Neuronal stem cell (in vitro differentiated cells): ENCODE results near the gene FOXL2.

ENCODE experiments used
- DNase-seq: peaks from one replicate; pipeline ENCODE4 v3.0.0-alpha.2; 2013; ENCODE audit warnings: low spot score
- H2AFZ ChIP-seq: one replicate; pipeline ENCODE4 v1.6.1; 2013; ENCODE audit warnings: mild to moderate bottlenecking, low read length, inconsistent platforms
- H2AK5ac ChIP-seq: 2 replicates; pipeline ENCODE4 v1.6.1; 2013; ENCODE audit warnings: low read depth, mild to moderate bottlenecking, inconsistent platforms, low read length, moderate library complexity, mixed read lengths
- H2BK120ac ChIP-seq: 2 replicates; pipeline ENCODE4 v1.6.1; 2013; ENCODE audit warnings: low read depth, mild to moderate bottlenecking, inconsistent platforms, low read length, moderate library complexity, mixed read lengths
- H2BK12ac ChIP-seq: one replicate; pipeline ENCODE4 v1.6.1; 2013; ENCODE audit warnings: low read length, inconsistent platforms
- H2BK15ac ChIP-seq: 2 replicates; pipeline ENCODE4 v1.6.1; 2013; ENCODE audit warnings: mild to moderate bottlenecking, low read length, inconsistent platforms, mixed read lengths
- H2BK5ac ChIP-seq: one replicate; pipeline ENCODE4 v1.6.1; 2013; ENCODE audit warnings: inconsistent platforms, mild to moderate bottlenecking, low read length, moderate library complexity
- H3K14ac ChIP-seq: one replicate; pipeline ENCODE4 v1.6.1; 2013; ENCODE audit warnings: low read length, inconsistent platforms
- H3K18ac ChIP-seq: 2 replicates; pipeline ENCODE4 v1.6.1; 2013; ENCODE audit warnings: low read length, inconsistent platforms
- H3K23ac ChIP-seq: 2 replicates; pipeline ENCODE4 v1.6.1; 2013; ENCODE audit warnings: low read depth, mild to moderate bottlenecking, mixed read lengths, low read length, inconsistent platforms; ENCODE audit not compliant: poor library complexity
- H3K27ac ChIP-seq: replicated peaks from 3 replicates; pipeline ENCODE4 v1.5.1; 2013; ENCODE audit warnings: low read length, inconsistent platforms
- H3K27me3 ChIP-seq, 3 experiments: 2 replicates each; pipeline ENCODE4 v1.6.1; 2013; ENCODE audit warnings: low read length in 3 of 3, mild to moderate bottlenecking in 2 of 3, inconsistent platforms in 1 of 3, low read depth in 1 of 3, mixed read lengths in 1 of 3, moderate library complexity in 1 of 3; ENCODE audit not compliant: control insufficient read depth in 3 of 3, insufficient read depth in 3 of 3
- H3K36me3 ChIP-seq, 2 donors: replicated peaks in 1 of 2; 2 replicates each; pipeline ENCODE4 v1.6.1; 2013; ENCODE audit warnings: low read length in 2 of 2; ENCODE audit not compliant: control insufficient read depth in 2 of 2, insufficient read depth in 2 of 2
- H3K4ac ChIP-seq: 2 replicates; pipeline ENCODE4 v1.6.1; 2013; ENCODE audit warnings: inconsistent platforms, mild to moderate bottlenecking, low read length, moderate library complexity
- H3K4me1 ChIP-seq, 2 donors: 1 replicate in 1 of 2; 2 replicates in 1 of 2; pipeline ENCODE4 v1.6.1; 2013; ENCODE audit warnings: low read length in 2 of 2, low read depth in 1 of 2; ENCODE audit not compliant: control insufficient read depth in 2 of 2, insufficient read depth in 1 of 2
- H3K4me2 ChIP-seq: one replicate; pipeline ENCODE4 v1.6.1; 2013; ENCODE audit warnings: mild to moderate bottlenecking, low read length, inconsistent platforms; ENCODE audit not compliant: insufficient read depth, poor library complexity, severe bottlenecking
- H3K4me3 ChIP-seq, 2 donors: 2 replicates each; pipeline ENCODE4 v1.5.1; 2013; ENCODE audit warnings: low read length in 2 of 2, mild to moderate bottlenecking in 2 of 2, inconsistent platforms in 1 of 2, moderate library complexity in 1 of 2
- H3K79me1 ChIP-seq: one replicate; pipeline ENCODE4 v1.6.1; 2013; ENCODE audit warnings: low read depth, mild to moderate bottlenecking, inconsistent platforms, low read length, moderate library complexity
- H3K9ac ChIP-seq: one replicate; pipeline ENCODE4 v1.6.1; 2013; ENCODE audit warnings: mild to moderate bottlenecking, low read depth, low read length, inconsistent platforms; ENCODE audit not compliant: poor library complexity
- H3K9me3 ChIP-seq, 2 donors: replicated peaks in 1 of 2; 2 replicates each; pipeline versions ENCODE3 to v1.6.1; 2013; ENCODE audit warnings: low read length in 2 of 2, mild to moderate bottlenecking in 2 of 2, inconsistent platforms in 1 of 2, low read depth in 1 of 2, mixed read lengths in 1 of 2, moderate library complexity in 1 of 2; ENCODE audit not compliant: control insufficient read depth in 2 of 2, insufficient read depth in 1 of 2
- H4K8ac ChIP-seq: one replicate; pipeline ENCODE4 v1.6.1; 2013; ENCODE audit warnings: low read depth, mild to moderate bottlenecking, inconsistent platforms, low read length, moderate library complexity
- H4K91ac ChIP-seq: one replicate; pipeline ENCODE4 v1.6.1; 2013; ENCODE audit warnings: low read length, low read depth, mild to moderate bottlenecking, inconsistent platforms; ENCODE audit not compliant: poor library complexity
- whole genome bisulfite sequencing, 2 donors: extraction: QIAGEN DNeasy Blood & Tissue Kit; methylation state at CpG; one replicate each; pipeline ENCODE4 v1.1.7; 2013; ENCODE audit warnings: missing lambda C conversion rate in 2 of 2, mixed read lengths in 1 of 2; ENCODE audit not compliant: insufficient read length in 2 of 2, insufficient replicate concordance in 1 of 2; ENCODE audit errors: extremely low coverage in 2 of 2; 5-methylcytosine and 5-hydroxymethylcytosine counted together

The FOXL2 gene

GRCh38 chr3:138949445-138950005 is 2.6 kb upstream of the FOXL2 start:
- no CpG with 5 or more reads among the region's 27 CpGs for WGBS, 2 donors
- H3K4me1 ChIP-seq, result peaks cover 9 to 15% of the 10 kb centered on the region in 2 donors
- peak overlapping the region; percentile 95 for H2AFZ ChIP-seq
- peak overlapping the region in 1 of 2 donors; percentile 30 for H3K4me3 ChIP-seq
- H2AK5ac ChIP-seq, result no peak overlapping the region
- no peak overlapping the region for H2BK15ac ChIP-seq
- no peaks in the 10 kb centered on the region for H3K36me3 ChIP-seq
- no peak for DNase-seq
- H4K91ac ChIP-seq, result no peak overlapping the region
- peak overlapping the region; percentile 50 for H3K18ac ChIP-seq
- peak overlapping the region; percentile 75 for H3K4me2 ChIP-seq
- H3K23ac ChIP-seq, result no peak overlapping the region
- H4K8ac ChIP-seq, result no peak overlapping the region
- no peak overlapping the region for H2BK120ac ChIP-seq
- H3K27ac ChIP-seq, result no peak overlapping the region
- H3K9ac ChIP-seq, result no peak overlapping the region
- peak overlapping the region; percentile 43 for H3K14ac ChIP-seq
- peaks cover 40 to 83% (median 79%) of the 10 kb centered on the region in 3 experiments for H3K27me3 ChIP-seq
- H3K9me3 ChIP-seq, result no peaks in the 10 kb centered on the region
- no peak overlapping the region for H2BK12ac ChIP-seq
- H3K4ac ChIP-seq, result no peak overlapping the region
- H3K79me1 ChIP-seq, result no peaks in the 10 kb centered on the region
- H2BK5ac ChIP-seq, result no peak overlapping the region

- peak overlapping the region; percentile 95 for H2AFZ ChIP-seq
- H2AK5ac ChIP-seq, result no peak overlapping the region
- H3K79me1 ChIP-seq, result no peaks in the 10 kb centered on the region
- H3K9me3 ChIP-seq, result no peaks in the 10 kb centered on the region
- no peak for DNase-seq
- H3K4me1 ChIP-seq, result peaks cover 9 to 15% of the 10 kb centered on the region in 2 donors
- no peaks in the 10 kb centered on the region for H3K36me3 ChIP-seq
- no peak overlapping the region for H3K9ac ChIP-seq
- no CpG with 5 or more reads among the region's 5 CpGs for WGBS, 2 donors
- H3K18ac ChIP-seq, result no peak overlapping the region
- no peak overlapping the region for H3K4me3 ChIP-seq
- H3K27me3 ChIP-seq, result peaks cover 43 to 88% (median 84%) of the 10 kb centered on the region in 3 experiments
- no peak overlapping the region for H3K27ac ChIP-seq
- H2BK12ac ChIP-seq, result no peak overlapping the region
- no peak overlapping the region for H4K8ac ChIP-seq
- H3K4ac ChIP-seq, result no peak overlapping the region
- H2BK120ac ChIP-seq, result no peak overlapping the region
- no peak overlapping the region for H4K91ac ChIP-seq
- H2BK15ac ChIP-seq, result no peak overlapping the region
- no peak overlapping the region for H3K4me2 ChIP-seq
- H3K23ac ChIP-seq, result no peak overlapping the region
- H3K14ac ChIP-seq, result no peak overlapping the region
- no peak overlapping the region for H2BK5ac ChIP-seq
These were observed 2.1 kb upstream of the FOXL2 start for GRCh38 chr3:138949002-138949418.

GRCh38 chr3:138948371-138949001 is 1.5 kb upstream of the FOXL2 start:
- peaks cover 9 to 15% of the 10 kb centered on the region in 2 donors for H3K4me1 ChIP-seq
- WGBS, 2 donors, result no CpG with 5 or more reads among the region's 3 CpGs
- H3K79me1 ChIP-seq, result no peaks in the 10 kb centered on the region
- H2AFZ ChIP-seq, result no peak overlapping the region
- H3K4ac ChIP-seq, result no peak overlapping the region
- DNase-seq, result no peak
- no peak overlapping the region for H4K91ac ChIP-seq
- no peak overlapping the region for H3K4me2 ChIP-seq
- no peak overlapping the region for H2BK120ac ChIP-seq
- no peaks in the 10 kb centered on the region for H3K36me3 ChIP-seq
- H2AK5ac ChIP-seq, result no peak overlapping the region
- no peak overlapping the region for H3K14ac ChIP-seq
- no peak overlapping the region for H3K27ac ChIP-seq
- H3K9me3 ChIP-seq, result no peaks in the 10 kb centered on the region
- no peak overlapping the region for H3K23ac ChIP-seq
- no peak overlapping the region for H3K18ac ChIP-seq
- no peak overlapping the region for H3K9ac ChIP-seq
- H3K4me3 ChIP-seq, result no peak overlapping the region
- no peak overlapping the region for H2BK12ac ChIP-seq
- H2BK15ac ChIP-seq, result no peak overlapping the region
- H2BK5ac ChIP-seq, result no peak overlapping the region
- H4K8ac ChIP-seq, result no peak overlapping the region
- peaks cover 43 to 92% (median 89%) of the 10 kb centered on the region in 3 experiments for H3K27me3 ChIP-seq

- Histone ChIP-seq H2AK5ac (no peak overlapping the region), H3K27ac (no peak overlapping the region), H2BK120ac (no peak overlapping the region), H2BK12ac (no peak overlapping the region), H3K9me3 (no peaks in the 10 kb centered on the region), H3K4me3 (peak overlapping the region in 1 of 2 donors; percentile 48), H3K4me1 (peaks cover 9 to 15% of the 10 kb centered on the region in 2 donors), H3K14ac (no peak overlapping the region), H2BK15ac (no peak overlapping the region), H3K23ac (no peak overlapping the region), H3K9ac (no peak overlapping the region), H4K8ac (no peak overlapping the region), H3K27me3 (peaks cover 50 to 99% (median 98%) of the 10 kb centered on the region in 3 experiments), H2AFZ (peak overlapping the region; percentile 96), H3K4me2 (peak overlapping the region; percentile 74), H3K36me3 (no peaks in the 10 kb centered on the region), H3K18ac (no peak overlapping the region), H4K91ac (no peak overlapping the region), H3K79me1 (no peaks in the 10 kb centered on the region), H2BK5ac (no peak overlapping the region), H3K4ac (no peak overlapping the region)
- DNase-seq, result no peak
- WGBS, 2 donors, result no CpG with 5 or more reads among the region's 21 CpGs
These were observed 671 bp upstream of the FOXL2 start for GRCh38 chr3:138947495-138948121.
